Activated CD4-positive, alpha-beta T cell treated with anti-CD3 and anti-CD28 coated beads for 36 hours (primary cell): ENCODE results near the gene CYBC1. TPM values are rescaled to one million over a fixed set of nuclear protein-coding genes. Genes with fewer than 3 reads are reported as not detected.
A peak's percentile ranks its signal among the peaks of the same experiment; 100 is the strongest.
"Not testable (repeated sequence)": the region's sequence is repeated elsewhere in the genome, so short reads cannot be mapped to it uniquely, and the experiment has no call there.

Experiments
- ATAC-seq: fragments of 200-7000 bp; cut with Tn5 transposase; one replicate; pipeline ENCODE4 v1.10.0; 2021; ENCODE audit warnings: mild to moderate bottlenecking, moderate library complexity
- CTCF ChIA-PET: fragments of 350-600 bp; sonication (Branson Sonifier 250); formaldehyde crosslinking; loops from one replicate; lab custom pipeline; 2021; ENCODE audit warnings: antibody characterized with exemption; lab: Charles Lee
- POLR2A ChIA-PET: fragments of 350-600 bp; sonication (Branson Sonifier 250); formaldehyde crosslinking; loops from one replicate; lab custom pipeline; 2021; ENCODE audit warnings: antibody characterized with exemption, inconsistent platforms; lab: Charles Lee
- DNase-seq: peaks from one replicate; pipeline ENCODE4 v3.0.0-alpha.2; 2020
- H3K27ac Mint-ChIP-seq: one replicate; pipeline ENCODE4 v1.8.0; 2021; ENCODE audit warnings: mixed read lengths
- H3K27me3 Mint-ChIP-seq: one replicate; pipeline ENCODE4 v1.8.0; 2021; ENCODE audit warnings: mixed read lengths
- H3K36me3 Mint-ChIP-seq: one replicate; pipeline ENCODE4 v1.8.0; 2021; ENCODE audit warnings: low read depth, mixed read lengths
- H3K4me1 Mint-ChIP-seq: one replicate; pipeline ENCODE4 v1.8.0; 2021; ENCODE audit warnings: mixed read lengths
- H3K4me3 Mint-ChIP-seq: one replicate; pipeline ENCODE4 v1.8.0; 2021; ENCODE audit warnings: mild to moderate bottlenecking, moderate library complexity, mixed read lengths
- H3K9me3 Mint-ChIP-seq: one replicate; pipeline ENCODE4 v1.8.0; 2021; ENCODE audit warnings: low read depth, mixed read lengths
- intact Hi-C, 2 experiments: fragments of 100-400 bp; cut with DNase I in 1 of 2; cut with micrococcal nuclease in 1 of 2; formaldehyde crosslinking; loops; one replicate each; pipeline versions ENCODE4 v1.14.2 to v1.15.1; 2022 to 2024; cut with DNase I, micrococcal nuclease
- total RNA-seq, 2 experiments: library from RNA; stranded (reverse); gene quantifications; one replicate each; pipeline ENCODE4 v1.2.3, GENCODE V29; 2021

Gene CYBC1
- total RNA-seq, 2 experiments from 2014 or later, result 286 to 329 TPM

- Mint-ChIP-seq H3K36me3 (peaks cover 20% of the 10 kb centered on the region), H3K27ac (no peak overlapping the region), H3K27me3 (no peaks in the 10 kb centered on the region), H3K4me3 (peak overlapping the region; percentile 28), H3K9me3 (no peaks in the 10 kb centered on the region), H3K4me1 (peaks cover 21% of the 10 kb centered on the region)
- ChIA-PET CTCF (interaction anchor here (0.6 to 1.6 kb wide), 2 partner anchors 180 to 385 kb away, joined by 3 to 4 read pairs; no protein-coding TSS in a partner anchor), POLR2A (no interaction called here)
- no peak for DNase-seq
- ATAC-seq, result no peak
- intact Hi-C loops, result loop anchor here in 1 of 2 experiments (10.0 kb wide), 1 partner anchor 181 kb away; no protein-coding TSS in a partner anchor
Measured at GRCh38 chr17:82415336-82415735, 35.2 kb downstream of the CYBC1 start.

- Mint-ChIP-seq H3K27ac (no peak overlapping the region), H3K4me3 (peak overlapping the region; percentile 28), H3K9me3 (no peaks in the 10 kb centered on the region), H3K36me3 (peaks cover 15% of the 10 kb centered on the region), H3K27me3 (no peaks in the 10 kb centered on the region), H3K4me1 (peaks cover 15% of the 10 kb centered on the region)
- intact Hi-C loops, result loop anchor here (1.0 to 10.0 kb wide), 5 partner anchors 62 to 208 kb away; no protein-coding TSS in a partner anchor
- ChIA-PET POLR2A (no interaction called here), CTCF (interaction anchor here (0.6 to 1.6 kb wide), 4 partner anchors 64 to 384 kb away, joined by 3 to 4 read pairs (median 4); no protein-coding TSS in a partner anchor)
- peak; percentile 88 for DNase-seq
- ATAC-seq, result peak; percentile 32
Measured at GRCh38 chr17:82414548-82415281, 35.8 kb downstream of the CYBC1 start.

- Mint-ChIP-seq H3K27ac (no peak overlapping the region), H3K27me3 (no peaks in the 10 kb centered on the region), H3K4me1 (peaks cover 8% of the 10 kb centered on the region), H3K9me3 (no peaks in the 10 kb centered on the region), H3K4me3 (no peak overlapping the region), H3K36me3 (peaks cover 20% of the 10 kb centered on the region)
- no peak for DNase-seq
- ATAC-seq, result no peak
- ChIA-PET POLR2A (no interaction called here), CTCF (interaction anchor here (1.4 kb wide), 1 partner anchor 62 kb away, joined by 4 read pairs; no protein-coding TSS in a partner anchor)
- intact Hi-C loops, result loop anchor here in 1 of 2 experiments (10.0 kb wide), 1 partner anchor 178 kb away; no protein-coding TSS in a partner anchor
Measured at GRCh38 chr17:82412535-82413520, 37.7 kb downstream of the CYBC1 start.

- ATAC-seq, DNase-seq, H3K27ac Mint-ChIP-seq, CTCF ChIA-PET, H3K27me3 Mint-ChIP-seq, H3K9me3 Mint-ChIP-seq, POLR2A ChIA-PET, H3K4me3 Mint-ChIP-seq: not testable (repeated sequence)
- Mint-ChIP-seq H3K4me1 (peaks cover 15% of the 10 kb centered on the region), H3K36me3 (peaks cover 20% of the 10 kb centered on the region)
- intact Hi-C loops, result loop anchor here in 1 of 2 experiments (10.0 kb wide), 1 partner anchor 177 kb away; no protein-coding TSS in a partner anchor
Measured at GRCh38 chr17:82412081-82412480, 38.5 kb downstream of the CYBC1 start.

GRCh38 chr17:82411396-82412053 lies 39.0 kb downstream of the CYBC1 start:
- intact Hi-C loops, result loop anchor here in 1 of 2 experiments (10.0 kb wide), 1 partner anchor 177 kb away; no protein-coding TSS in a partner anchor
- no peak overlapping the region for H3K27ac Mint-ChIP-seq
- DNase-seq, result no peak
- CTCF ChIA-PET, result no interaction called here
- no peaks in the 10 kb centered on the region for H3K27me3 Mint-ChIP-seq
- POLR2A ChIA-PET, result no interaction called here
- peaks cover 15% of the 10 kb centered on the region for H3K4me1 Mint-ChIP-seq
- H3K36me3 Mint-ChIP-seq, result peaks cover 20% of the 10 kb centered on the region
- ATAC-seq, result no peak
- H3K9me3 Mint-ChIP-seq, result no peaks in the 10 kb centered on the region
- H3K4me3 Mint-ChIP-seq, result no peak overlapping the region

GRCh38 chr17:82410014-82410716 lies 40.4 kb downstream of the CYBC1 start:
- H3K27ac Mint-ChIP-seq, result no peak overlapping the region
- ChIA-PET POLR2A (no interaction called here), CTCF (interaction anchor here (0.6 to 0.8 kb wide), 2 partner anchors 14 to 47 kb away, joined by 3 read pairs; no protein-coding TSS in a partner anchor)
- peaks cover 21% of the 10 kb centered on the region for H3K36me3 Mint-ChIP-seq
- H3K9me3 Mint-ChIP-seq, result no peaks in the 10 kb centered on the region
- DNase-seq, result no peak
- no peaks in the 10 kb centered on the region for H3K27me3 Mint-ChIP-seq
- peaks cover 14% of the 10 kb centered on the region for H3K4me1 Mint-ChIP-seq
- ATAC-seq, result no peak
- H3K4me3 Mint-ChIP-seq, result no peak overlapping the region
- intact Hi-C loops, result loop anchor here in 1 of 2 experiments (10.0 kb wide), 1 partner anchor 175 kb away; no protein-coding TSS in a partner anchor

- CTCF ChIA-PET, result interaction anchor here (0.8 kb wide), 1 partner anchor 46 kb away, joined by 3 read pairs; no protein-coding TSS in a partner anchor
- Mint-ChIP-seq H3K27me3 (no peaks in the 10 kb centered on the region), H3K9me3 (no peaks in the 10 kb centered on the region), H3K27ac (no peak overlapping the region), H3K4me1 (peaks cover 7% of the 10 kb centered on the region), H3K36me3 (peaks cover 15% of the 10 kb centered on the region), H3K4me3 (no peak overlapping the region)
- intact Hi-C loops, result no loop called here
- DNase-seq (no peak), ATAC-seq (no peak)
- POLR2A ChIA-PET, result no interaction called here
Measured at GRCh38 chr17:82408938-82409318, 41.6 kb downstream of the CYBC1 start.

GRCh38 chr17:82408288-82408937 lies 42.1 kb downstream of the CYBC1 start:
- H3K27me3 Mint-ChIP-seq, result no peaks in the 10 kb centered on the region
- ChIA-PET CTCF (no interaction called here), POLR2A (no interaction called here)
- ATAC-seq, result no peak
- peaks cover 17% of the 10 kb centered on the region for H3K36me3 Mint-ChIP-seq
- no peaks in the 10 kb centered on the region for H3K9me3 Mint-ChIP-seq
- intact Hi-C loops, result no loop called here
- H3K4me3 Mint-ChIP-seq, result no peak overlapping the region
- H3K27ac Mint-ChIP-seq, result no peak overlapping the region
- DNase-seq, result no peak
- peaks cover 7% of the 10 kb centered on the region for H3K4me1 Mint-ChIP-seq

GRCh38 chr17:82407255-82407654 lies 43.3 kb downstream of the CYBC1 start:
- Mint-ChIP-seq H3K4me1 (peaks cover 7% of the 10 kb centered on the region), H3K27me3 (no peaks in the 10 kb centered on the region), H3K27ac (no peak overlapping the region), H3K4me3 (no peak overlapping the region), H3K36me3 (peaks cover 19% of the 10 kb centered on the region), H3K9me3 (no peaks in the 10 kb centered on the region)
- DNase-seq, result no peak
- POLR2A ChIA-PET, result no interaction called here
- no peak for ATAC-seq
- CTCF ChIA-PET, result interaction anchor here (1.1 kb wide), 1 partner anchor 17 kb away, joined by 3 read pairs; no protein-coding TSS in a partner anchor
- intact Hi-C loops, result no loop called here

- POLR2A ChIA-PET, result no interaction called here
- CTCF ChIA-PET, result interaction anchor here (0.7 kb wide), 1 partner anchor 30 kb away, joined by 5 read pairs; no protein-coding TSS in a partner anchor
- intact Hi-C loops, result no loop called here
- no peak overlapping the region for H3K4me3 Mint-ChIP-seq
- no peak for ATAC-seq
- no peaks in the 10 kb centered on the region for H3K27me3 Mint-ChIP-seq
- no peak overlapping the region for H3K27ac Mint-ChIP-seq
- peaks cover 12% of the 10 kb centered on the region for H3K4me1 Mint-ChIP-seq
- DNase-seq, result no peak
- H3K36me3 Mint-ChIP-seq, result peaks cover 19% of the 10 kb centered on the region
- H3K9me3 Mint-ChIP-seq, result no peaks in the 10 kb centered on the region
Measured at GRCh38 chr17:82406131-82406671, 44.4 kb downstream of the CYBC1 start.
